HTR-8/SVneo (cell line): ENCODE results near the gene MRPL1.
"Not testable (repeated sequence)": the region's sequence is repeated elsewhere in the genome, so short reads cannot be mapped to it uniquely, and the experiment has no call there.

Source experiments
- DNase-seq: peaks from one replicate; pipeline ENCODE4 v3.0.0; 2011; ENCODE audit warnings: low spot score, mixed read lengths; ENCODE audit not compliant: insufficient read length
- FAIRE-seq: peaks from 2 replicates; lab custom pipeline; 2011; peaks lifted over from hg19 to GRCh38; lab: Jason Lieb, UNC

MRPL1 gene

GRCh38 chr4:77848508-77848907, 14.1 kb upstream of the MRPL1 start:
- FAIRE-seq: no peak
- no peak for DNase-seq

- FAIRE-seq (no peak), DNase-seq (no peak)
These were observed 13.2 kb upstream of the MRPL1 start for GRCh38 chr4:77849278-77849965.

- FAIRE-seq (no peak), DNase-seq (no peak)
These were observed 9.6 kb upstream of the MRPL1 start for GRCh38 chr4:77852892-77853495.

- no peak for DNase-seq
- FAIRE-seq: no peak
These were observed 8.1 kb upstream of the MRPL1 start for GRCh38 chr4:77854431-77855111.

GRCh38 chr4:77856152-77856551, 6.5 kb upstream of the MRPL1 start:
- no peak for FAIRE-seq

GRCh38 chr4:77859256-77859655, 3.4 kb upstream of the MRPL1 start:
- no peak for FAIRE-seq
- no peak for DNase-seq

More at GRCh38 chr4:77856152-77856551, 6.5 kb upstream of the MRPL1 start:
- DNase-seq: no peak

- DNase-seq (no peak), FAIRE-seq (no peak)
These were observed 1.1 kb upstream of the MRPL1 start for GRCh38 chr4:77861495-77861894.

GRCh38 chr4:77863341-77863740, 711 bp downstream of the MRPL1 start:
- not testable (repeated sequence) for DNase-seq

GRCh38 chr4:77865259-77865658, 2.6 kb downstream of the MRPL1 start:
- DNase-seq (no peak), FAIRE-seq (no peak)

More at GRCh38 chr4:77863341-77863740, 711 bp downstream of the MRPL1 start:
- not testable (repeated sequence) for FAIRE-seq

- FAIRE-seq: no peak
- DNase-seq: no peak
These were observed 10.3 kb downstream of the MRPL1 start for GRCh38 chr4:77872723-77873445.

- FAIRE-seq: no peak
- DNase-seq: no peak
These were observed 14.5 kb downstream of the MRPL1 start for GRCh38 chr4:77877167-77877566.

- no peak for FAIRE-seq
- no peak for DNase-seq
These were observed 15.3 kb downstream of the MRPL1 start for GRCh38 chr4:77877771-77878565.

GRCh38 chr4:77880784-77881183, 18.2 kb downstream of the MRPL1 start:
- DNase-seq (no peak), FAIRE-seq (no peak)

- DNase-seq (no peak), FAIRE-seq (no peak)
These were observed 19.0 kb downstream of the MRPL1 start for GRCh38 chr4:77881460-77882295.

- no peak for DNase-seq
- no peak for FAIRE-seq
These were observed 30.8 kb downstream of the MRPL1 start for GRCh38 chr4:77893451-77893850.

- DNase-seq (no peak), FAIRE-seq (no peak)
These were observed 37.0 kb downstream of the MRPL1 start for GRCh38 chr4:77899607-77900006.

- FAIRE-seq: no peak
- DNase-seq: no peak
These were observed 40.6 kb downstream of the MRPL1 start for GRCh38 chr4:77903186-77903585.

- DNase-seq: no peak
- no peak for FAIRE-seq
These were observed 43.1 kb downstream of the MRPL1 start for GRCh38 chr4:77905651-77906263.

GRCh38 chr4:77910676-77911075, 48.0 kb downstream of the MRPL1 start:
- DNase-seq (no peak), FAIRE-seq (no peak)
